SU-DHL-6 (cell line): Measurements from ENCODE around the gene MEAK7.

Experiments
- CTCF ChIP-seq: fragments of 200-600 bp; sonication (generic); IDR thresholded peaks from one replicate; pipeline ENCODE4 v1.5.1; 2017; ENCODE audit warnings: antibody characterized with exemption, mild to moderate bottlenecking, low read length, moderate library complexity; ENCODE audit not compliant: insufficient read depth, poor library complexity, severe bottlenecking
- EZH2phosphoT487 ChIP-seq: fragments of 200-600 bp; sonication (generic), shearing (Covaris generic); conservative IDR thresholded peaks from 2 replicates; pipeline ENCODE4 v1.6.1; 2018; ENCODE audit warnings: mild to moderate bottlenecking, antibody characterized with exemption, low read length, moderate library complexity, mixed read lengths

GRCh38 chr16:84471316-84471715 lies 33.1 kb downstream of the MEAK7 start:
- TF ChIP-seq CTCF, result no peak
- TF ChIP-seq EZH2phosphoT487, result no peak
